Activated T-cell treated with anti-CD3 and anti-CD28 coated beads, Interleukin-2, amount 50 U/mL, for 24 hours (primary cell): ENCODE measurements around the gene MAP3K14.

ENCODE experiments used
- DNase-seq: peaks from one replicate; pipeline ENCODE4 v3.0.0-alpha.2; 2020
- H3K27ac Mint-ChIP-seq: 2 replicates; pipeline ENCODE4 v1.8.0; 2020; ENCODE audit warnings: mild to moderate bottlenecking, mixed read lengths
- H3K27me3 Mint-ChIP-seq: 2 replicates; pipeline ENCODE4 v1.8.0; 2020; ENCODE audit warnings: mixed read lengths
- H3K36me3 Mint-ChIP-seq: 2 replicates; pipeline ENCODE4 v1.8.0; 2020; ENCODE audit warnings: low read depth, mixed read lengths
- H3K4me1 Mint-ChIP-seq: 2 replicates; pipeline ENCODE4 v1.8.0; 2020; ENCODE audit warnings: low read depth, mixed read lengths
- H3K4me3 Mint-ChIP-seq: 2 replicates; pipeline ENCODE4 v1.8.0; 2020; ENCODE audit warnings: mild to moderate bottlenecking, moderate library complexity, mixed read lengths
- H3K9me3 Mint-ChIP-seq: 2 replicates; pipeline ENCODE4 v1.8.0; 2020; ENCODE audit warnings: mixed read lengths

The MAP3K14 gene

DNA sequence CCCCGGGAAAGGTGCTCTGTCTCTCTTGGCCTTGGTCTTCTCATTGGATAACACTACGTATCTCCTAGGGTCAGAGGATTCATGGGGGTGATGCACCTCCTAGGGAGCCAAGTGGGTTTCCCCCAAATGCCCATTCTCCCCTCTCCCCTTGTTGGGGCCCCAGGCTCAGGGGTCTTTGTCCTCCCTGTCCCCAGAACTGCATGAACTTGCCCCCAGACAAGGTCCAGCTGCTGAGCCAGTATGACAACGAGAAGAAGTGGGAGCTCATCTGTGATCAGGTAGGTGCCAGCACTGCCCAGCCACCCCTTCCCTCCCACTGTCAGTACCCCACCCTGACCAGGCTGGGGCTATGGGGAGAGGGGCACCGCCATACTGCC, 86.4 kb downstream of the MAP3K14 start:
- Mint-ChIP-seq H3K36me3 (peaks cover 66% of the 10 kb centered on the region), H3K27me3 (no peaks in the 10 kb centered on the region), H3K9me3 (no peaks in the 10 kb centered on the region), H3K4me1 (peaks cover 98% of the 10 kb centered on the region), H3K27ac (peak overlapping the region; percentile 99), H3K4me3 (peak overlapping the region; percentile 98)
- DNase-seq = no peak

DNA sequence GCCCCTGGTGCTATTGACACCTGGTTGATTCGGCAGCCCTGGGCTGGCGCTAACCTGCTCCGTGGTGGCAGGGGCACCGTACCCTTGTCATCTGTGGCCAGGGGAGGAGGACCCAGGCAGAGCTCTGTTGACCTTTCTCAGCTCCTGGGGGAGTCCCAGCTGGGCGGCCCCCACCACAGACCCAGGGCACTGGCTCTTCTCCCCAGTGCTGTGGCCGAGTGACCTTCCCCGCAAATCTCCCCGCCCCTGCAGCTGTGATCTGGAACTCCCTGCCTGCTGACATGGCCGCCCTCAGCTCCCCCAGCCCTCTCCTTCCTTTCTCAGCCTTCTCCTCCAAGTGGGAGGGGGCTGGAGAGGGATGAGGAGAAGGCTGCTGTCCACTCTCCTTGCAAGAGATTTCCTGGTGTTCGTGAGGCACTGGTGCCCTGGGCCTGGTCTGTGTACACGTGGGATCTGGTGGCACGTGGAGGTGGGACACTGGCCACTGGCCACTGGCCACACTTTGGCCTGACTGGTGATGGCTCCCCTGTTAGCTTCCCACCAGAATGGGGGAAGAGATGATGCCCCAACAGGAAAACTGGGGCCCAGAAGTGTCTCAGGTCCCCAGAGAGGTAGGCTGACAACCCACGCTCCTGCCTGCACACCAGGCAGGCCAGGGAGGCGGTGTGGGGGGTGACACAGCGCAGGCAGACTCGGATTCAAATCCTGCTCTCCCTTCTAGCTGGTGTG, 87.0 kb downstream of the MAP3K14 start:
- DNase-seq = peak; percentile 62
- peaks cover 66% of the 10 kb centered on the region for H3K36me3 Mint-ChIP-seq
- H3K9me3 Mint-ChIP-seq = no peaks in the 10 kb centered on the region
- peak overlapping the region; percentile 99 for H3K27ac Mint-ChIP-seq
- peak overlapping the region; percentile 98 for H3K4me3 Mint-ChIP-seq
- H3K4me1 Mint-ChIP-seq = peaks cover 98% of the 10 kb centered on the region
- no peaks in the 10 kb centered on the region for H3K27me3 Mint-ChIP-seq

DNA sequence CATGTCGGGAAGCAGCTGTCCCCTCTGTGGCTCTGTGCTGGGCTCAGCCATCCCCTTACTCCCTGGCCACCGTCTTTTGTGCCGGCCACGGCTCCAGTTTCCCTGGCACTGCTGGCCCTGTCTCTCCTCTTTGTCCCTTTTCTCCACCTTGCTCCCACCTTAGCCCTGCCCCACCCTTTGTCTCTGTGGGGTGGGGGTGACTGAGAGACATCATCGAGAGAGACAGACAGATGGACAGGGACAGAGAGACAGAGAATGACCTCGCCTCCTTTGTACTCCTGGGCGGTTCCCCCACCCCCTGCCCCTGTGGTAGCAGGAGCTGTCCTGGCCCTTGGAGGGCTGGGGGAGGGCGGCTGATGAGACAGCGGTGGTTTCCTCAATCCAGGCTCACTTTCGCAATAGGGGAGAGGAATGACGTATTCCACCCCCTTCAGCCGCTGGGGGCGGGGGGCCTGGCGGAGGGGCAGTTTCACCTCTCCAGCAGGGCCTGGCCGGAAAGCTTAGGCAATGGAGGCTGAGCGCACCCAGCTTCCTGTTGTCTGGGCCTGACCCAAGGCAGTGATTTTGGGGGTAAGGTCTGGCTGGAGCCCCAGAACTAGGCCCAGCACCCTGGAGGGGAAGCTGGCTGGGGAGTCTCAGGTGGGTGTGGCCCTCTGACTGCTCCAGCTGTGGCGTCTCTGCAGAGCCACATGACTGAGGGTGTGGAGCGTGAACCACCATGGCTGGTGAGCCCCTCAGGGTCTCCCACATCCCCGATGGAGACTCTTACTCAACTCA, 87.9 kb downstream of the MAP3K14 start:
- H3K36me3 Mint-ChIP-seq = peaks cover 61% of the 10 kb centered on the region

DNA sequence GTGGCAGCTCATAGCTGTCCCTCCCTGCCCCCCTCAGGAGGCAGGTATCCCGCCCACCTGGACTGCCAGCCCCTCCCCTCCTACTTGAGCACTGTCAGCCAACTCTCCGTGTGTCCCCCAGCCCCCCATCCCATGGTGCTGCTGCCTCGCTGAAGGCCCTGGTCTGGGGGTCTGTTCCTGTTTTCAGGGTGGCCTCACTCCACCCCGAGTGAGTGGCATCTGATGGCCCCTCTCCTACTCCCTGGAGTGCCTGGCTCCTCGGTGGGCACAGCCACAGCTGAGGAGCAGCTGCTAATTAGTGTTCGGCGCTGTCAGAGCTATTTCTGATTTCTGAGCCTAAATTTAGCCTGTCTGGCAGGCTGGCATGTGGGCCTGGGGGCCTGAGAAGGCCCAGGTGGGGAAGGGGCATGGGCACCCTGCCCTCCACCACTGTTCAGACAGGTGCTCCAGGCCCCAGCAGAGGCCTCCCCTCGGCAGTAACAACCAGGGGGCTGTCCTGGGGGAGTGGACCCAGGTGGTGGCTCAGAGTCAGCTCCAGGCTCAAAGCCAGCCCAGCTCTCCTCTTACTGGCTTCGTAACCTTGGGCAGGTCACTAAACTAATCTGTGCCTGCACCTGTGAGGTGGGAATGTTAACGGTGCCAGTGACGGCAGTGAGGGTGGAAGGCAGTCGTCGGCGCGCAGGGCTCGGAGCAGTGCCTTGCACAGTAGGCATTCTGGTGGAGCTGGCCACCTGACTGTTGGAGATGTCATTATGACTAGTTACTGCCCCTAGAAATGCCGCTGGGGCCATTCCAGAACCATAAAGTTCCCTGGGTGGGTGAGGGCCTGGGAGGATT, 88.7 kb downstream of the MAP3K14 start:
- peak; percentile 69 for DNase-seq
- H3K4me1 Mint-ChIP-seq = peaks cover 96% of the 10 kb centered on the region
- H3K4me3 Mint-ChIP-seq = peak overlapping the region; percentile 98
- peaks cover 60% of the 10 kb centered on the region for H3K36me3 Mint-ChIP-seq
- H3K9me3 Mint-ChIP-seq = no peaks in the 10 kb centered on the region
- no peaks in the 10 kb centered on the region for H3K27me3 Mint-ChIP-seq
- H3K27ac Mint-ChIP-seq = peak overlapping the region; percentile 99

More for the DNA sequence above, 87.9 kb downstream of the MAP3K14 start:
- Mint-ChIP-seq H3K4me3 (peak overlapping the region; percentile 98), H3K9me3 (no peaks in the 10 kb centered on the region), H3K4me1 (peaks cover 99% of the 10 kb centered on the region), H3K27ac (peak overlapping the region; percentile 99), H3K27me3 (no peaks in the 10 kb centered on the region)
- DNase-seq = peak; percentile 93

DNA sequence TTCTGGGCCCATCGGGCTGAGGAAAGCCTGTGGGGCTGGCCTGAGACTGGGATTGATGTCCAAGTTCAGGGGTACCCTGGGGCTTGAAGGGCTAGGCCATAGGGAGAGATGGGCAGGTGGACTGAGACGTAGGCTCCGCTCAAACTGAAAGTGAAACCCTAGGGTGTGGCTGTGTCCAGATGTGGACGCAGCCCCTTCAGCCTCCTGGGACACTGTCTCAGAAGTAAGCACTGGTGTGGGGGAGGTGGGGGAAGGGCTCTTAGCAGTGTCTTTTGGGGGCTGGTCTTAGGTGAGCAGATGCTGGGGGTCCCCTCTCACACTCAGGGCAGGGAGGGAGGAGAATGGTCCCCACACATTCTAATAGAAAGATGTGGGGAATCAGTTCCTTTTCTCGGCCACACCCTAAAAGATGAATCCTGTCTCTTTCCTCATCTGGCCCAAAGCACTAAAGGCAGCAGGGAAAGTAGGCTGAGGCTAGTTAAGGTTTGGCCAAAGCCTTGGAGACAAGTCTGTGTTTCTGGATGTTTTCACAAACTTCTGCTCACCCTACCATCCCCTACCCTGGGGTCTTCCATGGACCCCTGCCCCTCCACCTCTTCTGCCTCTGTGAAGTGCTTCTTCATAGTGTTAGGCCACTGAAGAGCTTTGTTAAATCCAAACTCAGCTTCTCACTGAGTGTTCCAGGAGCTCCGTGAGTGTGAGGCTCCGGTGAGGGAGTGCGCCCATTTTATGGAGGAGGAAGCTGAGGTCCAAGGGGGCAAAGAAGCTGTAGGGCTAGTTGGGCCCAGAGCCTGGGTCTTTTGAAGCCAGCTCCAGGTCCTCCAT, 89.5 kb downstream of the MAP3K14 start:
- DNase-seq = peak; percentile 69
- peaks cover 87% of the 10 kb centered on the region for H3K4me1 Mint-ChIP-seq
- peak overlapping the region; percentile 98 for H3K4me3 Mint-ChIP-seq
- peaks cover 60% of the 10 kb centered on the region for H3K36me3 Mint-ChIP-seq
- H3K9me3 Mint-ChIP-seq = no peaks in the 10 kb centered on the region
- H3K27ac Mint-ChIP-seq = peak overlapping the region; percentile 99
- no peaks in the 10 kb centered on the region for H3K27me3 Mint-ChIP-seq

DNA sequence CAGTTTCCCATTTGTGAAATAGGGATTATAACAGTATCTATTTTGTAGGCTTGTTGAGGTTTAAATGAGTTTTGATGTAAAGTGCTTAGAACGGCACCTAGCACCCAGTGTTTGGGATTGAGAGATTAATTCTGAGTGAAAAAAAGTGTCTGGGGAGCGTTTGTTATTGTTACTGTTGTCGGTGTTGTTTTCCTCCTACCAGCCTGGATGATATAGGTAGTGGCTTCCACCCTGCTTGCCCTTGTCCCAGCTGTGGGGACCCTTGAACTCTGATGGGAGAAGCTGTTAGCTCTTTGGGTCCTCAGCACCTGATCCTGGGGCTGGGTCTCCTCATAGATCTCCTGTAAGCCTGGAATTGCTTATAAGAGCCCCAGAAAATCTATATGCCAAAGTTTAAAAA, 90.2 kb downstream of the MAP3K14 start:
- no peaks in the 10 kb centered on the region for H3K27me3 Mint-ChIP-seq
- peak; percentile 40 for DNase-seq
- H3K27ac Mint-ChIP-seq = peak overlapping the region; percentile 99
- peaks cover 80% of the 10 kb centered on the region for H3K4me1 Mint-ChIP-seq
- peak overlapping the region; percentile 98 for H3K4me3 Mint-ChIP-seq
- no peaks in the 10 kb centered on the region for H3K9me3 Mint-ChIP-seq
- peaks cover 54% of the 10 kb centered on the region for H3K36me3 Mint-ChIP-seq

DNA sequence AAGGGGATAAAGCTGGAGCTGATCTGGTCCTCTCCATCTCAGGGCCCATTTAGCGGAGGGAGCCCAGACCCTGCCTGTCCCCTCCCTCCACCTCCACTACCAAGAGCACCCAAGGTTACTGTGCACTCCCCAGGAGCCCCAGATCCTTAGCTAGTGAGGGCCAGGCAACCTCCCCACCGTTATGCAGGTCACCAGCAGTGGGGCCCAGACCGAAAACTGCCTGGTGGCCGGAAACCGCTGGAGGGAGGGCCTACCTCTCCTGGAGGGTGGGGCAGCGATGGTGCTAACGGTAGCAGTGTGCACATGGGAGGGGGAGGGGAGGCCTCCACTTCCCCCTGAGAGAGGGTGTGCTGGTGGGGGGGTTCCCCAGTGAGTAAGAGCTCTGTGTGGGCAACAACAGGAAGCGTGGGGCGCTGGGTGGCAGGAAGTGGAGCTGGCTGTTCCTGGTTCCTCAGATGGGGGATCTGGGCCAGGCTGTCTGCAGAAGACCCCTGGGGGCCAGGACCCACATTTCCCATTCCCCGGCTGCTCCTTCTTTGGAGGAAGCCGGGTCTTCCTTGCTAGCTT, 90.8 kb downstream of the MAP3K14 start:
- H3K9me3 Mint-ChIP-seq = no peaks in the 10 kb centered on the region
- H3K4me3 Mint-ChIP-seq = peak overlapping the region; percentile 98
- H3K36me3 Mint-ChIP-seq = peaks cover 52% of the 10 kb centered on the region
- H3K4me1 Mint-ChIP-seq = peaks cover 75% of the 10 kb centered on the region
- no peaks in the 10 kb centered on the region for H3K27me3 Mint-ChIP-seq
- H3K27ac Mint-ChIP-seq = peak overlapping the region; percentile 99
- peak; percentile 94 for DNase-seq

DNA sequence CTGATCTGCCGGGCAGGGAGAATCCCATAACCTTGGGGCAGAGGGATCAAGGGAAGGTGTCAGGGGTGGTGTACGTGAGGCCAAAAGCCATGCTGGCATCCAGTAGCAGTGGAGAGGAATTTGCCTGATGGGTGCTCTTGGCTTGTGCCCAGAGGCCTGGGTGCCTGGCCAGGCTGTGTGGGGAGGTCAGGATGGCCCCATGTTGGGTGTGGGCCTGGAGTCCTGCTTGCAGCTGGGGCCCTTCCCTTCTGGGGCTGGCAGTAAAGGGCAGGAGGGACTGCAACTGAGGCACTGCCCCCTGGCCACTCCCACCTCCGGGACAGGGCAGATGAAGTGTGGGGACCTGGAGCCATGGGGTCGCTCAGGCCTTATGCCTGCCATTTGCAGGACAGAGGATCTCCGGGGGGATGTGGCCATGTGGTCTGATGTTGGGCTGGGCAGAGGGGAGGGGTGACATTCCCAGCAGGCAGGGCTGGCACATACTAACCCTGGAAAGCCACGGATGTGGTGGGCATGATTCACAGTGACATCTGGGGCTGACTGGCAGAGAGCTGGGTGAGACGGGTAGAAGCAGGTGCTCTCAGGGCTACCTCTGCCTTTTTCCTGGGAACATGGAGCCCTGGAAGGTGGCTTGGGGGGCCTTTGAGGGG, 91.6 kb downstream of the MAP3K14 start:
- DNase-seq = peak; percentile 77
- H3K36me3 Mint-ChIP-seq = peaks cover 54% of the 10 kb centered on the region
- H3K27me3 Mint-ChIP-seq = no peaks in the 10 kb centered on the region
- H3K9me3 Mint-ChIP-seq = no peaks in the 10 kb centered on the region
- H3K27ac Mint-ChIP-seq = peak overlapping the region; percentile 99
- H3K4me3 Mint-ChIP-seq = peak overlapping the region; percentile 98
- H3K4me1 Mint-ChIP-seq = peaks cover 73% of the 10 kb centered on the region

DNA sequence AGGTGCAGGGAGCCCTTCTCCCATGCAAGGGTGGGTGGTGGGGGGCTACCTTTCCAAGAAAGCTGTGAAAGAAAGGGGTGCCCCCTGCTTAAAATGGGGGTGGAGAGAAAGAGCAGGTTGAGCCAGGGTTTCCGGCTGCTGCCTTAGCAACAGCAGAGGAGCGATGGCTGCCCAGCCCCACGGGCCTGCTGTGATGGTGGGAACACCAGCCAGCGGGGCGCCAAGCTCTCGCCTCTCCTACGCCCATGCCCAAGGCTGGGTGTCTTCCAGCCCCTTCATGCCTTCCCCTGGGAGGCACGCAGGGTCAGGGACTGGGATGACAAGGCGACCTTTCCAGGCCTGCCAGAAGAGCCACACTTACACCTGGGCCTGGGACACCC, 92.2 kb downstream of the MAP3K14 start:
- H3K27me3 Mint-ChIP-seq = no peaks in the 10 kb centered on the region
- peak; percentile 62 for DNase-seq
- peaks cover 73% of the 10 kb centered on the region for H3K4me1 Mint-ChIP-seq
- H3K4me3 Mint-ChIP-seq = peak overlapping the region; percentile 98
- no peaks in the 10 kb centered on the region for H3K9me3 Mint-ChIP-seq
- H3K36me3 Mint-ChIP-seq = peaks cover 58% of the 10 kb centered on the region
- H3K27ac Mint-ChIP-seq = peak overlapping the region; percentile 99

DNA sequence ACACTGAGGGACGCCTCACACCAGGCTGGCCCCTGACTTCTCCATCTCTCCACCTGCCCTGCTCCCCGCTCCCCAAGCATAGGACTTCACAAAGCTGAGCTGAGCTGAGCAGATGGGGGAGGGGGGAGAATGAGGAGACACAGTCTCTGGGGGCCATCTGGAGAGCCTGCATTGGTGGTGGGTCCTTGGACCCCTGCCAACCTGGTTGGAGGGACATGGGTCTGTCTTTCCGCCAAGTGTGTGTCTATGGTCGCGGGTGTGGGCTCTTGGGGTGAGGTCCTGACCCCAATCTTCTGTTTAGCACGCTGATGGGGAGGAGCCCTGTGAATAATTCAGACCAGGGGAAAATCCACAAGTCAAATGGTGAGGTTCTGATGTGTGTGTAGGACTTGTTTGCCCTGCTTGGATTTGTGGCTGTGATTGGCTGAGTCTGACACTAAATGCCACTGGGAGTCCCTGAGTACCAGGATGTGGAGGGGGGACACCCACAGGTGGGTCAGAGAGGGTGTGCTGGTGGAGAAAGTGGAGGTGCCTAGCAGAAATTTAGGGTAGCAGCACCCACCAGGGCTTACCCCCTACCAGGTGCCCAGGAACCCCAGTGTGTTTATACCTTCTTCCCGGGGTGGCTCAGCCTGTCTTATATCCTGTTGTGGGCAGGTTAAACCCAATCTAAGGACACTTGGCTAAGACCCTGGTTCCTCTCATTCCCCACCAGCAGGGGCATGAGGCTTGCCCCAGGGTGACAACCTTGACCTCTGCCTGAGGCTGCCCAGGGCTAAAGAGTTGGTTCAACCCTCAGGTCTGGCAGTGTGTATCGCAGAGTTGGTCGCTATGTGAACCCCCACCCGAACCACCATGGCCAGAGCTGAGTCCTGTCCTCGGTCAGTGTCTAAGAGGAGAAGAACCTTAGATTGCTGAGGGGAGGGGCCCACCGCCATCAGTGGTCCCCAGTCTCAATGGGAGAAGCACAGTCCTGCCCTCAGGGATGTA, 93.0 kb downstream of the MAP3K14 start:
- H3K36me3 Mint-ChIP-seq = peaks cover 66% of the 10 kb centered on the region
- peak overlapping the region; percentile 98 for H3K4me3 Mint-ChIP-seq
- peak; percentile 80 for DNase-seq
- peak overlapping the region; percentile 99 for H3K27ac Mint-ChIP-seq
- H3K4me1 Mint-ChIP-seq = peaks cover 74% of the 10 kb centered on the region
- H3K9me3 Mint-ChIP-seq = no peaks in the 10 kb centered on the region
- H3K27me3 Mint-ChIP-seq = no peaks in the 10 kb centered on the region

DNA sequence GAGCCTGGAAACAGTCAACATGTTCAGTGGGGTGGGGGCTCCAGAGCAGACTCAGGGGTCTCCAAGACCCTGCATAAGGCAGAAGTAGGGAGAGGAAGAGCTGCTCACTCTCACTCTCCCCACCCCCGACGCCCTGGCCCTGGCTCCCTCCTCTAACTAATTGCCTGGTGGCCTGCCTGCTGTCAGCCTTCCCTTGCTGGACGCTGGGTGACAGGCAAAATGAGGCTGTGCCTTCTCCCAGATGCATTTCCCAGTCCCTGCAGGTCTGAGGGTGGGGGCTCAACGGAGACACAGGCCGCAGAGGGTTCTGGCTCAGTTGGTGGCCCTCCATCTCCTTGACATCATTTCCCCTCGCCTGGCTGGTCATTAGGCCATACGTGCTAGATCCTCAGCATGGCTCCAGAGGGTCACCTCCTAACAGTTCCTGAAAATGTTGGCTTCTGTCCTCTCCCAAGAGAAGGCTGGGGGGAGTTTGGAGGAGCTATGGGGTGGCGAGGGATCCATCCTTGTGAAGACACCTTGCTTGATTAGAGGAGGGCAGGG, 93.8 kb downstream of the MAP3K14 start:
- Mint-ChIP-seq H3K4me1 (peaks cover 69% of the 10 kb centered on the region), H3K9me3 (no peaks in the 10 kb centered on the region), H3K36me3 (peaks cover 67% of the 10 kb centered on the region), H3K4me3 (peak overlapping the region; percentile 98), H3K27ac (peak overlapping the region; percentile 99), H3K27me3 (no peaks in the 10 kb centered on the region)
- DNase-seq = no peak

DNA sequence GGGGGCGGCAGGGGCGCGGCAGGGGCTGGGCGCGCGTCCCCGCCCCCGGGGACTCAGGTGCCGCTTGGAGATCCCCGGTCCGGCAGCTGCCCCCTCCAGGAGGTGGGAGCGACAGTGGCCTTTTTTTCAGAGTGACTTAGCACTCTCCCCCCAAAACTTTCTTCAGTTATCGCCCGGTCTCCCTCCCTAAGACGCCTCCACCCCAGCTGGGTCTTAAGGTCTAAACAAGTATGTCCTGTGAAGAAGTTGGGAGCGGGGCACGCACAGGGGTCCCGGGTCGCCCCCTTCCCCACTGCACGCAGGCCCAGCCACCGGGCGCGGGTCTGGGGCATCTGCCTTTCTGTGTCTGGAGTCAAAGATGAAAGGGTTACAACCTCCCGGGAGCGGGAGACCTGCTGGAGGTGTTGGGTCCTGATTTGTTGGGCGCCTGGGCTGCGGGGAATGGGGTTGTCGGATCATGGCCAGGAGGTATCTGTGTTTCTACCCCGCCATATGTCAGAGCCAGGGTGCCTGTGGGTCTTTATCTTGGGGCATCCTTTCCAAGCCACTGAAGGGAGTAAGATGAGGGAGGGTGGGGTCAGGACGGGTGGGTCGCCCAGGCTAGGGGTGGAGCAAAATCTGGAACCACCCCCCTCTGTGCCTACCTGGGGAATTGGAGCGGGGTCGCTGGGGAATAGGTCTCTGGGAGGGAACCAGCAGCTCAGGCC, 94.4 kb downstream of the MAP3K14 start:
- peak overlapping the region; percentile 98 for H3K4me3 Mint-ChIP-seq
- no peaks in the 10 kb centered on the region for H3K9me3 Mint-ChIP-seq
- H3K27ac Mint-ChIP-seq = peak overlapping the region; percentile 99
- H3K36me3 Mint-ChIP-seq = peaks cover 69% of the 10 kb centered on the region
- peaks cover 66% of the 10 kb centered on the region for H3K4me1 Mint-ChIP-seq
- no peaks in the 10 kb centered on the region for H3K27me3 Mint-ChIP-seq
- DNase-seq = peak; percentile 76
